ENCODE measurements around the gene FAAH.

GRCh38 chr1:46364612-46365011 is 29.5 kb upstream of the FAAH start:
- TF ChIP-seq EZH2 (IDR thresholded peaks at IDR 0.05) (no peak), POLR2AphosphoS5 (IDR thresholded peaks at IDR 0.05; ENCODE audit: borderline replicate concordance, low read depth, low read length) (no peak)

All from SK-N-MC (cell line).